ENCODE measurements around the gene HLA-E. TPM values are rescaled to one million over a fixed set of nuclear protein-coding genes. Genes with fewer than 3 reads are reported as not detected.

Gene HLA-E
- total RNA-seq, 1 donor from 2014 or later = 13.4 TPM

DNA sequence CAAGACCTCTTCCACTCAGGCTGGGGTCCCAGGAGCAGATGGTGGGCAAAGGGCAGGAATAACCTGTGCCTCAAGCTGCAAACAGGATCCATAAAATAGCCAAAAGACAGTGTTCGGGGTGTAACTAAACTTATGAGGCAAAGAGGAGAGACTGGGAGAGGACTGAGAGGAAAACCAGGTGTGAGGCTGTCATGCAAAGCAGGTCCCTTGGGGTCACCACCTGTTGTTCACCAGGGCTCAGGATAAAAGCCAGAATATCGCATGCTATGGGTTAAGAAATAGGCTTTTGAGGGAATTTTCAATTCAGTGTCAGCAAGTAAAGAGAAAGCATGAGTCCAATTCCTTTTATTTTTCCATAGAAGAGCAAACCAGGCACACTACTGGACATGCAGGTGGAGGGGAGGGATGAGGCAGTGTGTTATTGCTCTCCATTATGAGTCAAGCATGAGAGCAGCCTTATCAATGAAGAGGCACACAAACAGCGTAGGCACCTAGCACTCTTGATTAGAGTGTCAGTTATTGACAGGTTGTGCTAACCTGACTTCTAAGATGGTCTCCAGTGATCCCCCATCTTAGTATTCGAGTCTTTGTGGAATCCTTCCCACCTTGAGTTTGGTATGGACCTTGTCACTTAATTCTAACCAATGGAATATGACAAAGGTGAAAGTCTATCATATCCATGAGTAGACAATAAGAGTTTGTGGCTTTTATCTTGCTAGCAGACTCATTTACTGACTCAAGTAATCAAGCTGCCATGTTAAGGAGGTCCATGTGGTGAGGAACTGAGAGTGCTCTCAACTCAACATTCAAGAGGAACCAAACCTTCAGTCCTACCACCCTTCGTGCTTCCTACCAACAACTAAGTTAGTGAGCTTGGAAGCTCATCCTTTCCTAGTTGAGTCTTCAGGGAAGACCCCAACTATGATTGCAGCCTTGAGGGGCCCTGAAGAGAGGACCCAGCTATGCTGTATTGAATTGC, 18.8 kb downstream of the HLA-E start:
- H3K36me3 Mint-ChIP-seq (ENCODE audit: low read depth) = no peaks in the 10 kb centered on the region
- no peaks in the 10 kb centered on the region for H3K4me1 Mint-ChIP-seq
- no peaks in the 10 kb centered on the region for H3K9me3 Mint-ChIP-seq
- H3K4me3 Mint-ChIP-seq = no peak overlapping the region
- TF ChIP-seq, protein P1, sequence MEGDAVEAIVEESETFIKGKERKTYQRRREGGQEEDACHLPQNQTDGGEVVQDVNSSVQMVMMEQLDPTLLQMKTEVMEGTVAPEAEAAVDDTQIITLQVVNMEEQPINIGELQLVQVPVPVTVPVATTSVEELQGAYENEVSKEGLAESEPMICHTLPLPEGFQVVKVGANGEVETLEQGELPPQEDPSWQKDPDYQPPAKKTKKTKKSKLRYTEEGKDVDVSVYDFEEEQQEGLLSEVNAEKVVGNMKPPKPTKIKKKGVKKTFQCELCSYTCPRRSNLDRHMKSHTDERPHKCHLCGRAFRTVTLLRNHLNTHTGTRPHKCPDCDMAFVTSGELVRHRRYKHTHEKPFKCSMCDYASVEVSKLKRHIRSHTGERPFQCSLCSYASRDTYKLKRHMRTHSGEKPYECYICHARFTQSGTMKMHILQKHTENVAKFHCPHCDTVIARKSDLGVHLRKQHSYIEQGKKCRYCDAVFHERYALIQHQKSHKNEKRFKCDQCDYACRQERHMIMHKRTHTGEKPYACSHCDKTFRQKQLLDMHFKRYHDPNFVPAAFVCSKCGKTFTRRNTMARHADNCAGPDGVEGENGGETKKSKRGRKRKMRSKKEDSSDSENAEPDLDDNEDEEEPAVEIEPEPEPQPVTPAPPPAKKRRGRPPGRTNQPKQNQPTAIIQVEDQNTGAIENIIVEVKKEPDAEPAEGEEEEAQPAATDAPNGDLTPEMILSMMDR (conservative IDR thresholded peaks at IDR 0.05) = no peak
- H3K27ac Mint-ChIP-seq (ENCODE audit: unreplicated experiment) = no peak overlapping the region
- no peak for DNase-seq (ENCODE audit: low read depth, low spot score)
- peaks cover 48% of the 10 kb centered on the region for H3K27me3 Mint-ChIP-seq (ENCODE audit: low read depth)

DNA sequence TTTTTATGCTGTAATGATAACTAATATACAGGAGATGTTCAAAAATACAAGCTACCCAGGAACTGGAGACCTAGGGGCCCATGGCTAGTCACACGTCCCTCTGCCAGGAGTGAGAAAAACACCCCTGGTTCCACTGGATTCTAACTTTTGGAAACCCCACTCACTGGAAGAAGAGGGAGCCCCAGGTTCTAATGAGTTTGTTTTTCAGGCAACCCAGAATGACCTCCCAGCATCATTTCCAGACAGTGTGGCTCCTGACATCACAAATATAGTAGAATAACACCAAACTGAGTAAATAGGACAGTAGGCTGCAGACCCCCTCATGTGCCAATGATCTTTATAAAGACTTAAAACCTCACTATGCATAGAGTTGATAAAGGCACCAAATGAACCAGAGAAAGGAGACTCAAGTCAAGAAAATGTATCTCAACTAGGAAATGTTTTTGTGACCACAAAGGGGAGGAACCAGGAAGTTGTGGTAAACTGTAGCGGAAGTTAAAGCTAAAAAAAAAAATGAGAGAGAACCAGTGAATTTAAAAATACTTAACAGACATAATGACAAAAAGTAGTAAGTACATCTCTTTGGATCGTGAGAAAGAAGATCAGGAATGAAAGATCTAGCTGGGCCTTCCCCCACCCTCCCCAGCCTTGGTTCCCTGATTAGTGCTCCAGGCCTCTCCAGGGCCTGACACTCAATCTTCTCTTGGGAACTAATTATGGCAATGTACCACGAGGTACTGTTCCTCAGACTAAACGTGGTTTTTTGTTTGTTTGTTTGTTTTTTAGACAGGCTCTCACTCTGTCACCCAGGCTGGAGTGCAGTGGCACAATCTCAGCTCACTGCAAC, 19.8 kb downstream of the HLA-E start:
- no peak for DNase-seq (ENCODE audit: low read depth, low spot score)
- TF ChIP-seq, protein P1 (conservative IDR thresholded peaks at IDR 0.05) = no peak
- Mint-ChIP-seq H3K27me3 (ENCODE audit: low read depth) (peaks cover 48% of the 10 kb centered on the region), H3K9me3 (no peaks in the 10 kb centered on the region), H3K27ac (ENCODE audit: unreplicated experiment) (no peak overlapping the region), H3K4me3 (no peak overlapping the region), H3K36me3 (ENCODE audit: low read depth) (no peaks in the 10 kb centered on the region), H3K4me1 (no peaks in the 10 kb centered on the region)

DNA sequence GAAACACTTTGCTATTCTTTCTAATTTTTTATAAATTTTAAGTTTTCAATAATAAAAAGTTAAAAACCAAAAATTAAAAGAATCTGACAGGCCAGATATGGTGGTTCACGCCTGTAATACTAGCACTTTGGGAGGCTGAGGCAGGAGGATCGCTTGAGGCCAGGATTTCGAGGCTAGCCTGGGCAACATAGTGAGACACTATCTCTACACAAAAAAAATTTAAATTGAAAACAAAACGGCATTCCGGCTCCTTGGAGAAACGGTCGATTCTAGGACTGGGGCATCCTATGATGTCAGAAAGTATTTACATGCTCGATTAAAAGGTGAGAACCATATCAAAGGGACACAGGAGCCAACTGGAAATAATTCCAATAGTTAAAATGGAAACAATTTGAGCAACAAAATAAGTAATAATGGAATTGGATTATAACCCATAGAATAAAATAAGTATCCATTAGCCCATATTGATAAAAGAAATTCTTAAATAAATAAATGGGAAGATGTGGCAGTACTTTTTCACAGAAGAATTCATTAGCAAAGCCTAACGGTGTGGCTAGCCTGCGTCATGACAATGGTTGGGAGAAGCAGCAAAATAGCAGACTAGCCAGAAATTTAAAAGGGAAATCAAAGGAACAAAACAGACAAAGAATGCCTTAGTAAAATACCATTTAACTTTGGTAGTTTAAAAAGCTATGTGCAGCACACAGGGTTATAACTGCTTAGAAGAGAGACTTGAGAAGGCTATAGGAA, 21.3 kb downstream of the HLA-E start:
- Mint-ChIP-seq H3K36me3 (ENCODE audit: low read depth) (no peaks in the 10 kb centered on the region), H3K4me3 (no peak overlapping the region), H3K4me1 (peaks cover 3% of the 10 kb centered on the region), H3K27me3 (ENCODE audit: low read depth) (peaks cover 61% of the 10 kb centered on the region), H3K27ac (ENCODE audit: unreplicated experiment) (no peak overlapping the region), H3K9me3 (no peaks in the 10 kb centered on the region)
- DNase-seq (ENCODE audit: low read depth, low spot score) = no peak
- TF ChIP-seq, protein P1 (conservative IDR thresholded peaks at IDR 0.05) = no peak

DNA sequence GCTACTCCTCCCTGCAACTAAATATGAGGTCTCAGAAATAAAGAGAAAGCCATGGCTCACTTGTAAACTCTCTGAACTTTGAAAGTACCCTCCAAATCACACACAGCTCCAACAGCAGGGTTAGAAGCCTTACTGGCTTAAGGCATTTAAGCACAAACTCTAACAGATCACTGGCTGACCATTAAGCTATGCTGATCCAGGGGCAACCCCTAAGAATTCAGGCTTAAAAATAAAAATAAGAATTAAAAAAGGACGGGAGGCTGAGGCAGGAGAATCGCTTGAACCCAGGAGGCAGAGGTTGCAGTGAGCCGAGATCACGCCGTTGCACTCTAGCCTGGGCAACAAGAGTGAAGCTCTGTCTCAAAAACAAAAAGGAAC, 21.8 kb downstream of the HLA-E start:
- Mint-ChIP-seq H3K36me3 (ENCODE audit: low read depth) (no peaks in the 10 kb centered on the region), H3K4me1 (peaks cover 7% of the 10 kb centered on the region), H3K27ac (ENCODE audit: unreplicated experiment) (no peak overlapping the region), H3K4me3 (no peak overlapping the region), H3K9me3 (no peaks in the 10 kb centered on the region), H3K27me3 (ENCODE audit: low read depth) (peaks cover 65% of the 10 kb centered on the region)
- TF ChIP-seq, protein P1 (conservative IDR thresholded peaks at IDR 0.05) = no peak
- DNase-seq (ENCODE audit: low read depth, low spot score) = no peak

DNA sequence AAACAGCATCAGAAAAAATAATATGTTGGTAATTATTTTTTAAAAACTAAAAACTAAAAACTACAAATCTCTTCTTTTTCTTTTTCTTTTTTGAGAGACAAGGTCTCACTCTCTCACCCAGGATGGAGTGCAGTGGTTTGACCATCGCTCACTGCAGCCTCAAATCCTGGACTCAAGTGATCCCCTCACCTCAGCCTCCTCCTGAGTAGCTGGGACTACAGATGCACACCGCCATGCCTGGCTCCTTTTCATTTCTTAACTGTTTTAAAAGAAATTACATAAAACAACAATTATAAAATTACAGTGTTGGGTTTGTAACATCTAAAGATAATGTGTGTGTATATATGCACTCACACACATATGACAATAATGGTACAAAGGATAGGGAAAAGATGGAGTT, 24.1 kb downstream of the HLA-E start:
- TF ChIP-seq, protein P1 (conservative IDR thresholded peaks at IDR 0.05) = no peak
- peaks cover 58% of the 10 kb centered on the region for H3K27me3 Mint-ChIP-seq (ENCODE audit: low read depth)
- H3K9me3 Mint-ChIP-seq = peaks cover 2% of the 10 kb centered on the region
- H3K4me1 Mint-ChIP-seq = peaks cover 11% of the 10 kb centered on the region
- DNase-seq (ENCODE audit: low read depth, low spot score) = no peak
- no peaks in the 10 kb centered on the region for H3K36me3 Mint-ChIP-seq (ENCODE audit: low read depth)
- H3K4me3 Mint-ChIP-seq = no peak overlapping the region
- no peak overlapping the region for H3K27ac Mint-ChIP-seq (ENCODE audit: unreplicated experiment)
